Smooth muscle cell (in vitro differentiated cells): ENCODE measurements around the gene SDSL. TPM values are rescaled to one million over a fixed set of nuclear protein-coding genes. Genes with fewer than 3 reads are reported as not detected.

ENCODE experiments used
- DNase-seq: peaks from one replicate; lab custom pipeline; 2025; ENCODE audit not compliant: unreplicated experiment; lab: John Stamatoyannopoulos, UW
- H2AFZ ChIP-seq: fragments of 200-600 bp; sonication (generic); 2 replicates; pipeline ENCODE4 v1.6.0; 2016; ENCODE audit warnings: antibody characterized with exemption, low read depth, mild to moderate bottlenecking
- H3F3A ChIP-seq: fragments of 200-600 bp; sonication (generic); 2 replicates; pipeline ENCODE4 v1.6.0; 2017; ENCODE audit warnings: antibody characterized with exemption, low read depth
- H3K27ac ChIP-seq: fragments of 200-600 bp; sonication (generic); 2 replicates; pipeline ENCODE4 v1.5.1; 2016; ENCODE audit warnings: low read depth, mild to moderate bottlenecking
- H3K27me3 ChIP-seq: fragments of 200-600 bp; sonication (generic); 2 replicates; pipeline ENCODE4 v1.6.1; 2016; ENCODE audit warnings: low read depth, mild to moderate bottlenecking
- H3K36me3 ChIP-seq: fragments of 200-600 bp; sonication (generic); 2 replicates; pipeline ENCODE4 v1.5.1; 2016; ENCODE audit warnings: low read depth
- H3K4me1 ChIP-seq: fragments of 200-600 bp; sonication (generic); 2 replicates; pipeline ENCODE4 v1.5.1; 2016; ENCODE audit warnings: low read depth
- H3K4me2 ChIP-seq: fragments of 200-600 bp; sonication (generic); 2 replicates; pipeline ENCODE4 v1.6.0; 2016; ENCODE audit warnings: mild to moderate bottlenecking
- H3K4me3 ChIP-seq: fragments of 200-600 bp; sonication (generic); 2 replicates; pipeline ENCODE4 v1.5.1; 2016; ENCODE audit warnings: mild to moderate bottlenecking
- H3K79me2 ChIP-seq: fragments of 200-600 bp; sonication (generic); 2 replicates; pipeline ENCODE4 v1.6.0; 2016; ENCODE audit warnings: low read depth, mild to moderate bottlenecking
- H3K9ac ChIP-seq: fragments of 200-600 bp; sonication (generic); 2 replicates; pipeline ENCODE4 v1.6.0; 2016; ENCODE audit warnings: low read depth
- H3K9me3 ChIP-seq: fragments of 200-600 bp; sonication (generic); replicated peaks from 2 replicates; pipeline ENCODE4 v1.5.1; 2016; ENCODE audit warnings: low read depth
- H4K20me1 ChIP-seq: fragments of 200-600 bp; sonication (generic); 2 replicates; pipeline ENCODE4 v1.6.0; 2016; ENCODE audit warnings: low read depth
- WGBS: methylation state at CpG from one replicate; pipeline ENCODE4 v1.1.7; 2016; ENCODE audit warnings: low lambda C conversion rate; 5-methylcytosine and 5-hydroxymethylcytosine counted together
- polyA plus RNA-seq: library from polyadenylated mRNA; unstranded; fragments of >200 nt; fragmentation: Nextera tagmentation; extraction: Ambion mirVana; gene quantifications from 2 replicates; pipeline ENCODE4 v1.2.1, GENCODE V29; 2016
- total RNA-seq: library from RNA; depleted of rRNA; stranded (reverse); fragments of >200 nt; gene quantifications from 2 replicates; pipeline ENCODE4 v1.2.3, GENCODE V29; 2014
- TF ChIP-seq, protein P1 (sequence below): fragments of 200-600 bp; sonication (generic); IDR thresholded peaks from 2 replicates; pipeline ENCODE4 v1.5.1; 2017; ENCODE audit warnings: borderline replicate concordance, mild to moderate bottlenecking, antibody characterized with exemption; ENCODE audit not compliant: insufficient read depth, poor library complexity, severe bottlenecking

SDSL gene
- total and polyA plus RNA-seq, 2 experiments from 2014 or later, result 3.6 to 6.7 TPM

GRCh38 chr12:113479590-113480335 is 57.6 kb downstream of the SDSL start:
- no peaks in the 10 kb centered on the region for H3F3A ChIP-seq
- H3K27me3 ChIP-seq, result peaks cover 97% of the 10 kb centered on the region
- H3K79me2 ChIP-seq, result no peaks in the 10 kb centered on the region
- no peak overlapping the region for H3K27ac ChIP-seq
- no peaks in the 10 kb centered on the region for H3K9me3 ChIP-seq
- WGBS, result 3% methylated on average over 61 of the region's 61 CpGs
- H3K4me1 ChIP-seq, result peaks cover 30% of the 10 kb centered on the region
- no peak overlapping the region for H3K4me3 ChIP-seq
- no peak overlapping the region for H2AFZ ChIP-seq
- no peak overlapping the region for H3K9ac ChIP-seq
- TF ChIP-seq, protein P1, sequence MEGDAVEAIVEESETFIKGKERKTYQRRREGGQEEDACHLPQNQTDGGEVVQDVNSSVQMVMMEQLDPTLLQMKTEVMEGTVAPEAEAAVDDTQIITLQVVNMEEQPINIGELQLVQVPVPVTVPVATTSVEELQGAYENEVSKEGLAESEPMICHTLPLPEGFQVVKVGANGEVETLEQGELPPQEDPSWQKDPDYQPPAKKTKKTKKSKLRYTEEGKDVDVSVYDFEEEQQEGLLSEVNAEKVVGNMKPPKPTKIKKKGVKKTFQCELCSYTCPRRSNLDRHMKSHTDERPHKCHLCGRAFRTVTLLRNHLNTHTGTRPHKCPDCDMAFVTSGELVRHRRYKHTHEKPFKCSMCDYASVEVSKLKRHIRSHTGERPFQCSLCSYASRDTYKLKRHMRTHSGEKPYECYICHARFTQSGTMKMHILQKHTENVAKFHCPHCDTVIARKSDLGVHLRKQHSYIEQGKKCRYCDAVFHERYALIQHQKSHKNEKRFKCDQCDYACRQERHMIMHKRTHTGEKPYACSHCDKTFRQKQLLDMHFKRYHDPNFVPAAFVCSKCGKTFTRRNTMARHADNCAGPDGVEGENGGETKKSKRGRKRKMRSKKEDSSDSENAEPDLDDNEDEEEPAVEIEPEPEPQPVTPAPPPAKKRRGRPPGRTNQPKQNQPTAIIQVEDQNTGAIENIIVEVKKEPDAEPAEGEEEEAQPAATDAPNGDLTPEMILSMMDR, result no peak
- H4K20me1 ChIP-seq, result no peaks in the 10 kb centered on the region
- peak overlapping the region; percentile 25 for H3K4me2 ChIP-seq
- no peaks in the 10 kb centered on the region for H3K36me3 ChIP-seq
- peak; percentile 9 for DNase-seq

DNA sequence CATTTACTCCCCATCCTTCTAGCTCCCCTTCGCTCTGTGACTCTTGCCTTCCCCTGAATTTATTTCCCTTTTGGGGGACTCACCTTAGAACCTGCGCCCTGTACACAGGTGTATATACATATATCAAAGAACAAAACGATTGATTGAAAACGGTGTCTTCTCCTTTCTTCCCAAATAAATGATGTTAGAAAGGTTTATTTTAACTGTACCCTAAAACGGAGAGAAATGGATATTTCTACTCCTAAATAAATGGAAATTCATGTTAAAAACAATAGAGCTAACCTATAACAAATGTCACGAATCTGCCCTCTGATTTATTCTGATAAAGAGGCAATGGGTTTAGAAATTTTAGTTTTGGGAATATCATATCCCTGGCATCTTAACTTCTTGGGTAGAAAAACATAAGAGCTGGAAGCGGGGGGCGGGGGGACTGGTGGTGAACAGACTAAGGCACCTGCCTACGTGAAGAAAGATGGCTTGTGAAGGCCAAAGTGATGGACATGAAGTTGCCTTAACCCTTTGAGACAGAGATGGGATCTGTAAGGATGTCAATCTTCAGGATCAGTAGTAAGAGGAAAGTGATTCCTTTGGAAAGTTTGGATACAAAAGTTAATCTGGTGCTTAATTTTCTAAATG is 58.3 kb downstream of the SDSL start:
- no peak for DNase-seq
- Histone ChIP-seq H3K9me3 (no peaks in the 10 kb centered on the region), H3F3A (no peaks in the 10 kb centered on the region), H3K4me2 (no peak overlapping the region), H3K4me3 (no peak overlapping the region), H3K79me2 (no peaks in the 10 kb centered on the region), H3K36me3 (no peaks in the 10 kb centered on the region), H4K20me1 (no peaks in the 10 kb centered on the region), H2AFZ (no peak overlapping the region), H3K4me1 (peaks cover 37% of the 10 kb centered on the region), H3K27me3 (peaks cover 97% of the 10 kb centered on the region), H3K9ac (no peak overlapping the region), H3K27ac (no peak overlapping the region)
- TF ChIP-seq, protein P1, result no peak
- WGBS, result 28% methylated on average over 9 of the region's 9 CpGs

- no peaks in the 10 kb centered on the region for H3K79me2 ChIP-seq
- no peaks in the 10 kb centered on the region for H3K36me3 ChIP-seq
- peaks cover 98% of the 10 kb centered on the region for H3K27me3 ChIP-seq
- H2AFZ ChIP-seq, result no peak overlapping the region
- no peak overlapping the region for H3K9ac ChIP-seq
- H3K9me3 ChIP-seq, result no peaks in the 10 kb centered on the region
- no peak overlapping the region for H3K27ac ChIP-seq
- peaks cover 39% of the 10 kb centered on the region for H3K4me1 ChIP-seq
- H4K20me1 ChIP-seq, result no peaks in the 10 kb centered on the region
- TF ChIP-seq, protein P1, result no peak
- no peak for DNase-seq
- no peak overlapping the region for H3K4me3 ChIP-seq
- 12% methylated on average over 1 of the region's 1 CpG for WGBS
- no peak overlapping the region for H3K4me2 ChIP-seq
- no peaks in the 10 kb centered on the region for H3F3A ChIP-seq
Observed at GRCh38 chr12:113482334-113482733, 60.2 kb downstream of the SDSL start.
